22Rv1 (cell line): ENCODE measurements around the gene NCS1.

Experiments
- ZFX ChIP-seq: fragments of 450-650 bp; IDR thresholded peaks from 2 replicates; pipeline ENCODE4 v1.6.1; 2017; ENCODE audit warnings: antibody characterized with exemption, borderline replicate concordance
- TF ChIP-seq, protein P1 (sequence below): fragments of 450-650 bp; IDR thresholded peaks from 2 replicates; pipeline ENCODE4 v1.5.1; 2017; ENCODE audit warnings: mild to moderate bottlenecking

DNA sequence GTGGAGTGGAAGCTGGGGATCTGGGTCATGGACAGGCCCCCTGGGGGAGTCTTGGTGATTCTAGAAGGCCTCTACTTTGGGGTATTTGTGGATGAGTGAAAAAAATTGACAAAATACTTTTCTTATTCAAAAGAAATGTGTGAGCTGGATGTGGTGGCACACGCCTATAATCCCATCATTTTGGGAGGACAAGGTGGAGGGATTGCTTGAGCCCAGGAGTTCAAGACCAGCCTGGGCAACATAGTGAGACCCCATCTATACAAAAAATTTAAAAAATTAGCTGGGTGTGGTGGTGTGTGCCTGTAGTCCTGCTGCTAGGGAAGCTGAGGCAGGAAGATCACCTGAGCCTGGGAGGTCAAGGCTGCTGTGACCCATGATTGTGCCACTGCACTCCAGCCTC is 6.6 kb upstream of the NCS1 start:
- TF ChIP-seq, protein P1, sequence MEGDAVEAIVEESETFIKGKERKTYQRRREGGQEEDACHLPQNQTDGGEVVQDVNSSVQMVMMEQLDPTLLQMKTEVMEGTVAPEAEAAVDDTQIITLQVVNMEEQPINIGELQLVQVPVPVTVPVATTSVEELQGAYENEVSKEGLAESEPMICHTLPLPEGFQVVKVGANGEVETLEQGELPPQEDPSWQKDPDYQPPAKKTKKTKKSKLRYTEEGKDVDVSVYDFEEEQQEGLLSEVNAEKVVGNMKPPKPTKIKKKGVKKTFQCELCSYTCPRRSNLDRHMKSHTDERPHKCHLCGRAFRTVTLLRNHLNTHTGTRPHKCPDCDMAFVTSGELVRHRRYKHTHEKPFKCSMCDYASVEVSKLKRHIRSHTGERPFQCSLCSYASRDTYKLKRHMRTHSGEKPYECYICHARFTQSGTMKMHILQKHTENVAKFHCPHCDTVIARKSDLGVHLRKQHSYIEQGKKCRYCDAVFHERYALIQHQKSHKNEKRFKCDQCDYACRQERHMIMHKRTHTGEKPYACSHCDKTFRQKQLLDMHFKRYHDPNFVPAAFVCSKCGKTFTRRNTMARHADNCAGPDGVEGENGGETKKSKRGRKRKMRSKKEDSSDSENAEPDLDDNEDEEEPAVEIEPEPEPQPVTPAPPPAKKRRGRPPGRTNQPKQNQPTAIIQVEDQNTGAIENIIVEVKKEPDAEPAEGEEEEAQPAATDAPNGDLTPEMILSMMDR: no peak
- no peak for TF ChIP-seq ZFX
